Measurements from ENCODE around the gene COL20A1. TPM values are rescaled to one million over a fixed set of nuclear protein-coding genes. Genes with fewer than 3 reads are reported as not detected.

Gene COL20A1
- total RNA-seq, 1 experiment from 2014 or later: 2.3 TPM

DNA sequence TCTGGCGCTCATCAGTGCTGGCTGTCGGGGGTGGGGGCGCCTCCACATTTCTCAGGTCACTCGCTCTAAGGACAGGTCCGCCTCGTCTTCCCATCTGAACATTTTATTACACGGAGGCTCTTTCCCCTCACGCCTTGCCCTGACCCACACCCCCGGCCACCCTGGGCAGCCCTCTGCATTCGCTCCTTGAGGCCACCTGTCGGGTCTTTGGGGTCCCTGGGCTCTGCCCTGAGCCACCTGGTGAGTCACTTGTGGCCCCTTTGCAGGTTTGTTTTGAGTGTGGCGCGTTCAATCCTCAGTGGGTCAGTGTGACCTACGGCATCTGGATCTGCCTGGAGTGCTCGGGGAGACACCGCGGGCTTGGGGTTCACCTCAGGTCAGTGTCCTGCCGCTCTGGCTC, 17.2 kb upstream of the COL20A1 start:
- H3K14ac ChIP-seq (ENCODE audit: insufficient read depth, low read length): no peak overlapping the region
- H2AK5ac ChIP-seq (ENCODE audit: insufficient read length, low read length): no peak overlapping the region
- no peak overlapping the region for H2BK20ac ChIP-seq (ENCODE audit: low read depth, low read length, poor library complexity, severe bottlenecking)
- no peaks in the 10 kb centered on the region for H4K20me1 ChIP-seq (ENCODE audit: control insufficient read depth, insufficient read depth, insufficient read length)
- Mint-ChIP-seq H3K4me1 (peaks cover 12% of the 10 kb centered on the region in 2 experiments; a peak in 3 of 4 replicates), H3K9me3 (no peaks in the 10 kb centered on the region), H3K27ac (no peak overlapping the region), H3K27me3 (ENCODE audit: low read depth) (no peaks in the 10 kb centered on the region), H3K36me3 (ENCODE audit: insufficient read depth in 1 of 3, low read depth in 3 of 3) (peaks cover 13 to 47% (median 42%) of the 10 kb centered on the region in 3 experiments), H3K4me3 (no peak overlapping the region)
- no peak overlapping the region for H2BK120ac ChIP-seq (ENCODE audit: low read depth, low read length, poor library complexity, severe bottlenecking)
- H3K27me3 ChIP-seq (ENCODE audit: insufficient read depth, low read length): no peaks in the 10 kb centered on the region
- H3K79me2 ChIP-seq (ENCODE audit: insufficient read depth, low read length): peaks cover 27% of the 10 kb centered on the region; the same call in 1 of the 2 replicates
- no peak for DNase-seq
- H3T11ph ChIP-seq (ENCODE audit: low read length): no peak overlapping the region
- H3K4me1 ChIP-seq (ENCODE audit: insufficient read depth, low read length): 0 out of 2 replicates have a peak, but pooled peaks cover 2% of the 10 kb centered on the region
- no peak overlapping the region for H3K23ac ChIP-seq (ENCODE audit: insufficient read length, low read depth, low read length)
- H3K23me2 ChIP-seq (ENCODE audit: insufficient read length, low read depth, low read length, poor library complexity, severe bottlenecking): no peaks in the 10 kb centered on the region
- H3K79me1 ChIP-seq (ENCODE audit: insufficient read depth, low read depth, low read length, poor library complexity, severe bottlenecking): peaks cover 14% of the 10 kb centered on the region
- H2BK15ac ChIP-seq (ENCODE audit: low read depth, low read length): no peak overlapping the region
- no peak overlapping the region for H4K5ac ChIP-seq (ENCODE audit: insufficient read length, low read depth, low read length)
- TF ChIP-seq, protein P1, sequence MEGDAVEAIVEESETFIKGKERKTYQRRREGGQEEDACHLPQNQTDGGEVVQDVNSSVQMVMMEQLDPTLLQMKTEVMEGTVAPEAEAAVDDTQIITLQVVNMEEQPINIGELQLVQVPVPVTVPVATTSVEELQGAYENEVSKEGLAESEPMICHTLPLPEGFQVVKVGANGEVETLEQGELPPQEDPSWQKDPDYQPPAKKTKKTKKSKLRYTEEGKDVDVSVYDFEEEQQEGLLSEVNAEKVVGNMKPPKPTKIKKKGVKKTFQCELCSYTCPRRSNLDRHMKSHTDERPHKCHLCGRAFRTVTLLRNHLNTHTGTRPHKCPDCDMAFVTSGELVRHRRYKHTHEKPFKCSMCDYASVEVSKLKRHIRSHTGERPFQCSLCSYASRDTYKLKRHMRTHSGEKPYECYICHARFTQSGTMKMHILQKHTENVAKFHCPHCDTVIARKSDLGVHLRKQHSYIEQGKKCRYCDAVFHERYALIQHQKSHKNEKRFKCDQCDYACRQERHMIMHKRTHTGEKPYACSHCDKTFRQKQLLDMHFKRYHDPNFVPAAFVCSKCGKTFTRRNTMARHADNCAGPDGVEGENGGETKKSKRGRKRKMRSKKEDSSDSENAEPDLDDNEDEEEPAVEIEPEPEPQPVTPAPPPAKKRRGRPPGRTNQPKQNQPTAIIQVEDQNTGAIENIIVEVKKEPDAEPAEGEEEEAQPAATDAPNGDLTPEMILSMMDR (conservative IDR thresholded peaks at IDR 0.05): no peak
- no peak overlapping the region for H2BK5ac ChIP-seq (ENCODE audit: insufficient read length, low read length)
- H3K56ac ChIP-seq (ENCODE audit: insufficient read length, low read depth, low read length): no peak overlapping the region
- WGBS (ENCODE audit: extremely low coverage, insufficient read length, low lambda C conversion rate): no CpG with 5 or more reads among the region's 18 CpGs
- no peak overlapping the region for H3K4me2 ChIP-seq (ENCODE audit: insufficient read depth, insufficient read length, low read length)
- H2AFZ ChIP-seq (ENCODE audit: low read length): no peak overlapping the region
- no peaks in the 10 kb centered on the region for H3K9me3 ChIP-seq (ENCODE audit: control insufficient read depth, low read depth, low read length)
- H2BK12ac ChIP-seq (ENCODE audit: insufficient read length, low read depth, low read length): no peak overlapping the region
- H3K18ac ChIP-seq (ENCODE audit: insufficient read length, low read depth, low read length): no peak overlapping the region
- H3K9ac ChIP-seq (ENCODE audit: extremely low read depth, insufficient read length, low read length): no peak overlapping the region
- no peak overlapping the region for H4K8ac ChIP-seq (replicated peaks; ENCODE audit: insufficient read length, low read depth, low read length)
- H3K27ac ChIP-seq (ENCODE audit: insufficient read length, low read depth, low read length): no peak overlapping the region
- no peak overlapping the region for H3K4ac ChIP-seq (ENCODE audit: low read depth, low read length)
- H4K91ac ChIP-seq (ENCODE audit: insufficient read length, low read depth, low read length): no peak overlapping the region

Data from H9 (cell line).